HG02763 (cell line): ENCODE measurements around the gene NPAS3.

Source experiments
- ATAC-seq: cut with Tn5 transposase; IDR thresholded peaks from one replicate; pipeline ENCODE4 v1.9.1; 2021; ENCODE audit warnings: mild to moderate bottlenecking, moderate library complexity; ENCODE audit not compliant: unreplicated experiment

Gene NPAS3

DNA sequence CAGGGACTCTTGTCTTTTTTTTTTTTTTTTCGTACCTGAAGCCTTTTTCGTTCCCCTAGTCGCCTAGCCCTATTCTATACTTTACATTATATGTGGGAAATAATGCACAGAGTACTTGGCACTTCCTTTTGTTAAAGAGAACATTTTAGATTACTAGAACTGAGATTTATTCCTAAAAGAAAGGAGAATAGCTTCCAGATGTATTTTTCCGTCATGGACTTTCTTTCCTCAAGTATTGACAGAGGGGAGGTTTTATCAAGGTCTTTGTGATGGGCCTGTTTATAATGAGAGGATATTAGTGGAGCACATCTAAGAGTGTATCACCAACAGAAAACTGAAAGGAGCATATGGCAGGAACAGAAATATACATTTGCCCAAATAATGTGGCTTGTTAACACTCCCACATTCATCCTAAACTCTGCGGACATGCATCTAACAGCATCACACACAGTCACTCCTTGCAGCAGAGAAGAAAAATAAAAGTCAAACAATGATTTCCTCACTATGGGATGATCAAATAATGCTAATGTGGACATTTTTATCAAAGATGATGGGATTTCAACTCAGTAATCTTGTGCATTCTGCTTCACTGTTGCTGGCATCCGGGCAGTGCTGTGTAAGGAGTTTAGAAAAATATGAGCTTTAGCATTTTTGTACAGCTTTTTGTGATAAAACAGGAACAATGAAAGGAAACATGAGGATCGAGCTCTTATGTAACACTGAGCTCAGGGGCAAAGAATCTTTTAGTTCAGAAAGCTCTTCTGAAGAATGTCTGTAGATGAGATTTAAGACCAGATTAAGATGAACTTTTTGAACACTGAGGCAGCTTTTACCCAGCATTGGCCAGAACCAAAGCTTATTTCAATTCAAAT is 829.1 kb downstream of the NPAS3 start:
- no peak for ATAC-seq

DNA sequence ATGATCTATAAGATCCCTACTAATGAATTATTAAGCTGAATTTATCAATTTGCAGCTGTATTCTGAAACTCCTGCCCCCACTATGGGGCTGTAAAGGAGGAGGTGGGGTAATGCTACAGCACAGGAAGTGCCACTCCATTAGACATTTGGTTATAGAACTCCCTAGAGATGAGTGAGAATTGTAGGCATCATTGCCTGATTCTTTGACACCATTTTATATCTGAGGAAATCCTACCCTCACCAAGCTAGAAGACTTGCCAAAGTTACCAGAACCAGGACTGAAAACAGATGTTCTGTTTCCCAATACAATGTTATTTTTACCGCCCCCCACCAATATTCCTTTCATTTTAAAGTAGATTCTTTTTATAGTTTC is 829.8 kb downstream of the NPAS3 start:
- no peak for ATAC-seq

DNA sequence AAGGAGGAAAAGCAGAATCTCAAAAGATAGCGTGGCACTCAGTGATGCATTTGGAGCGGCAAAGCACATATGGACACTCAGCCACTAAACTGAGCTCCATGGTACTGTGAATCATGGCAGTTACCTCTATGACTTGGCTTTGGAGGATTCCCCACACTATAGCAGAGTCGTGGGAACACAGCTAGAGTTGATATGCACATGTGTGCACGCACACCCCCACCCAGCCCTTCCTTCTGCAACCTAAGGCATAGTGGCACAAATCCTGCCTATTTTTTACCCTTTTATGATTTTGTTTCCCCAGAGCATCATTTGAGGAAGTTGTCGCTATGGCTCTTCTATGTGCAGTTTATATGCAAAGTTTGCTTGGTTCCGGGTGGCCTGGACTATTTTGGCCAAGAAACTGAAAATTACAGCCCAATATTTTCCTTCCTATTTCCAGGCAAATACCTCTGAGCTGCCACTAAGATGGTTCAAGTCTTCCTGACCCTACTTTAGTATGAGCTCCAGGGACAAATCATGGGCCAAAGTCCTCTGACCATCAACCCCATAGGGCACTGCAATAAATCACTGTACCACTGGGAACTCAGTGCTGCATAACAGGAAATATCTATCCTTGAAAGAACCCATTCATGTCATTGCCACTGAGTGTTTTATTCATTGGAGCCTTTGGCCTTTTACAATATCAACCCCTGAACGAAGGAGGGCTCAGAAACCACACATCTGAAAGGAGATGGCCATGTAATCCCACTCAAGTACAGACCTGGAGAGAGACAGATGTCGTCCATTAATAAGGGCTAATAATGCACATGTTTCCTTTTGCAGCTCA is 834.7 kb downstream of the NPAS3 start:
- ATAC-seq = no peak

DNA sequence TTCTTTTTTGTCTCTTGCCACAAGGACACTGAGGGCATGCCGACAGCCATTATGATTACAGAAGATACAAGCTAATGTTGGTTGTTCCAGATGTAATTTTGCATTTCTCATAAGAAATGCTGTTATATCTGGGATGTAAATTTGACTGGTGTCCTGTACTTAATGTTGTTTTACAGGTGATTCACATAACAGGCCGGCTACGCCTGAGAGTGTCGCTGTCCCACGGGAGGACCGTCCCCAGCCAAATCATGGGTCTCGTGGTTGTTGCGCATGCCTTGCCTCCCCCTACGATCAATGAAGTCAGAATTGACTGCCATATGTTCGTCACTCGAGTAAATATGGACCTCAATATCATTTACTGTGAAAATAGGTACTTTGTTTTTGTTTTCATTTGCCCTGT is 835.5 kb downstream of the NPAS3 start:
- no peak for ATAC-seq

DNA sequence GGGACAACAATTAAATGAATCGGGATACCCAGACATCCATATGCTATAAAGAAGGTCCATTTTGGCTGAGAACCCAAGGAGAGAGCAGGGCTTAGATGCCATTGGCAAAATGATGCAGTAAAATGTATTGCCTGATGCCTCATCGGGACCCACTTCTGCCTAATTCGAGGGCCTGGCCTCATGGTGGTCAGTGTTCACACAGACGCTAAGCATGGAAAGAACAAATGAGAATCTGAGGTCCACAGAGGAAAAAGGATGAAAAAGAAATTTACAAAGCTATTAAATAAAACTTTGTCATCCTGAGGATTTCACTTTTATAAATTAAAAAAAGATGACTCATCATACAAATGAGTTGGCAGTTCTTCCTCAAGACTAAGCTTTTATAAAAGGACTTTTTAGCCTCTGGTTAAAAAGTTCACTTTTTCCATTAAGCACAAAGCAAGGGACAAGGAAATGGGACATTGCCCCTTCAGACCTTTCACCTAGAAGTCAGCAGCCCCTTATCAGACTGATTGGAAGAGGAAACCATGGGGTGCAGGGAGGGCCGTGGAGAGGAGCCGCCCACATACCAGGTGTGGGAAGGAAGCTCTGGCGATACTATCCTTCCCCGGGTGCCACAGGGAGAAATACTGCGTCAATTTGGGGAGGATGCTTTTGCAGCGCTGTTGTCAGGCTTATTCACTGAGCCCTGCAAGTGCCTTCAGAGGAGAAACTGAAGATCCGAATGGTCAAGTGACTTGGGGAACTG is 836.2 kb downstream of the NPAS3 start:
- no peak for ATAC-seq

DNA sequence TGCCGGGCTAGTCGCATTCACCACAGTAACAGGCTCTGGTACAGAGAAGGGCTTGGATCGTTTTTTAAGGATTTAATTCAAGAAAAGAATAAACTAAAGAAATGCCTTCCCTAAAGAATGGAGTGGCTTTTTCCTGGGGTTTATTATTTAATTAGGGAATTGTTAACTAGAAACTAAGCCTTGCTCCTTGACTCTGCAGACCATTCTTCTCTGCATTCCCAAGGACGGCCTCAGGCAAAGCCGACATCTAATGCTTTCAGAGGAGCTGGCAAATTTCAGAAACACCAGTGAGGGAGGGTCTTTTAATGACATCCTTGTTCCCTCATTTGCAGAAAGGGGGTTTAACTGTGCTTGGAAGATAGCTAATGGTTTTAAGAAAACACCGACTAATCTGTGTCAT is 838.2 kb downstream of the NPAS3 start:
- ATAC-seq = no peak

DNA sequence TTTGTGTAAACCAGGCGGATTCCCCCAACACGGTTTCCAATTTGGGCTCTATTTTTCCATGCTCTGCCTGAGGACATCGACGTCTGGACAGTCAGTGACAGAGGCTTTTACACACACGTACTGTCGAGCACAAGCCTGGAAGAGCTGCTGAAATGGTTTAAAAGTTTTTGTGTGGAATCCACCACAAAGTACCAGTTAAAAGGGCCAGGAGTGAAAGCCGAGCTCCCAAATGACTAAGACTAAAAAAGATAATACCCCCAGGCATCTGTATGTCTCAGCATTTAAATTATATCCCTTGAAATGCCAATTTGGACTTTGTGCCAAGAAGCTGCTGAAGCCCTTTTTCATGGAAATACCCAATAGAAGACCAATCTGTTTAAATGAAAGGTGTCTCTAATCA is 839.0 kb downstream of the NPAS3 start:
- no peak for ATAC-seq

DNA sequence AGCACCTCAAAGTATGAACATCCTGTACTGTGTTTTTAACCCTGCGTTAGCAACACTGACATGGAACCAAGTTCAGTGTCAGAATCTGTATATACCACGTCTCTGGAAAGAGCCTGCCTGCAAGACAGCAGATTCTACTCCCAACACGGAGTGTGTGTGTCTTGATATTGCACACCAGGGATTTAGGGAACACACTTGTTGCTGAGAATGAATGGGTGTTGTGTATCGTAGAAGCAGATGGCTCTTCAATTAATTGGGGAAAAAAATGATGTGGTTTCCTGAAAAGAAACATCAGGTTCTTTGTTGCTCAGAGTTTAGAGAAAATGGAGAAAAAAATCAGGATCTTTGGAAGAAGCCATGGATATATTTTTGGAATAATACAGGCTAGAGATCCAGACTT is 841.4 kb downstream of the NPAS3 start:
- no peak for ATAC-seq

DNA sequence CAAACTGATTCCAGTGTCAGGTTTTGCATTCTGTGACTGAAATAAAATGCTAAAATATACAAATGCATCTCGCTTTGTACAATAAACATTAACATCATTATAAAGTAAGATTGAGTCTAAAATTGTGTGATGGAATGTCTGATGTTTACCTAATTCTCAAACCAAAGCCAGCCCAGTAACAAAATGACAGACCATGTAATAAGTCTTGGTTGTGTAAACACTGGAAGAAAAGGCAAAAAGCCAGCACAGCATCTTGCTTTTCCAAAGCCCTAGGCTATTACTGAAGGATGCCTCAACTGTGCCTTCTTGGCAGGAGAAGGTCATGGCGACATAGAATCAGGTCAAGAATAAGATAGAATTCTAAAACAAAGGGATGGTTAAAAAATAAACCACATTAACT is 842.6 kb downstream of the NPAS3 start:
- ATAC-seq = no peak

DNA sequence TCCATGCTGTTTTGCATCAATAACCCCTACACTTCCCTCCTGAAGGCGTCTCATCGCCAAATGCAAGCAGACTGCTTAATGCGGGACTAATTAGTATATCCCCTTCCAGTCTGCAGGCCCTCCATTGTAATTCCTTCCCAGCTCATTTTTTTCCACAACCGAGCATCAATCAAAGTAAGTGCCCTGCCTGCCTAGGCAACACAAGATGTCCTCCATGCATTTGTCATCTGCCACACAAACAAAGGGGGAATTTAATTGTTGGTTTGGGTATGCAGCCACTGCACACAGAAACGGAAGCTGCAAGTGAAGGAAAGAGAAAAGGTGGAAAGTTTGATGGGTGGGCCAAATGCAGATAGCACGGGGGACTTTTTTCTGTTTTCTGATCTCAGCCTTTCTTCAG is 844.2 kb downstream of the NPAS3 start:
- ATAC-seq = no peak

DNA sequence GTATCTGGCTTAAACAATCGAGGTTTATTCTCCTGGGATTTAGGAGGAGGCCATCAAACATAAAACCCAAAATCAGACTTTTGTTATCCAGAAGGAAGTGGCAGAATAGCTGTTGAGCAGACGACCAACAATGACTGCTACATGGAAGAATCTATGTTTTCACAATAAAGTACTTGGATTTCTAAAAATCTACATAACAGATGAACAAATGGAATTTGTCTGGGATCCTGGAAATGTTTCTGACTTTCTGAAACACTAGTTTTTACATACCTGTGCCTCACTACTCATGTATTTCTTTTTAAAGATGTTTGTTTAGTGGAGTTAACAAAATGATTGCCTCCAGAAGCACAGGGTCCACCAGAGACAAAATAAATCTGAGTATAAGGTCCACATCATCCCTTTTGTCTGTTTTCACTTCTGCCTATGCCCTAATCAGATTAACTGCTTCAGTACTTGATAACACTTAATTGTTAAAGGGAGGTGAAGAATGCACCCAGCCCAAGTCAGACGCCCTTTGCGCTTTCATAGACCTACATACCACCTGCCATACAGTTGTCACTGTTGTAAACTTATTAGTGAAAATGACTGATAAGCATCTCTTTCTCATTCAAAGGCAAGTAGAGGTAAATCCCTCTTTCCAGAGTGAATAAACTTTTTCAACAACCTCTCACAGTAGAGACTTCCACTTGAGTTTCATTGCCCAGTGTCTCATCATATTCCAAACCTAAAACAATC is 847.6 kb downstream of the NPAS3 start:
- ATAC-seq = no peak

DNA sequence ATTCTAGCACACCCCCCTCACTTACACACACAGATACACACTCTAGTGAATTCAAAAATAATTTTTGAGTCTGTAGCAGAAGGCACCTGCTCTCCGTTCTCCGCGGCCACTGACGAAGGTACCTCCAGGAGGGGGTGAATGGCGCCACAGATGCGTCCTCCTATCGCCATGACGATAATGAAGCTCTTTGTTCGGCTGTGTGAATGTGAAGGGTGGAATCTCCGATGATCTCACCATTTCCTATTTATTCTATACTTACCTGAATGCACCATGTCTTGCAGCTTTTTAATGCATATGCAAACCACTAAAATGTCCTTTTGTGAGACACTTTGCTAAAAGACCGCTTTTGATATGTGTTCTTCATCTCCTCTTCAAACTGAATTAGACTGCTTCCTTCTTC is 849.5 kb downstream of the NPAS3 start:
- no peak for ATAC-seq

DNA sequence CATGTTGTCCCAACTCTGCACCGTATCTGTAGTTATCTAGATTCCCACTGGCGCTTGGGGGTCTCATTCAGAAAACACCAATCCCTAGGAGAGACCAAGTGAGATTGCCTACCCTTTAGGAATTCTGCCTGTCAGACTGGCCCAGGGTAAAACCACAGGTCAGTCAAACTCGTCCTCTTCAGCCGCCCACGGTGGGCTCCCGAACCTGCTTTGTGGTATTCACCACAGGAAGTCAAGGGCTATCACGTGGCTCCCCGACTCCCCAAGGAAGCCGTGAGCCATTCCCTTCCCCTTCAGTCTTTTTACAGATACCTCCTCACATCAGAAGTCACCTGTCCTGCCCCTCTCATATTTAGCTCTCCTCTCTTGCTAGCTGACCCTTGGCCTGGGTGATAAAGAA is 852.3 kb downstream of the NPAS3 start:
- peak; percentile 55 for ATAC-seq

DNA sequence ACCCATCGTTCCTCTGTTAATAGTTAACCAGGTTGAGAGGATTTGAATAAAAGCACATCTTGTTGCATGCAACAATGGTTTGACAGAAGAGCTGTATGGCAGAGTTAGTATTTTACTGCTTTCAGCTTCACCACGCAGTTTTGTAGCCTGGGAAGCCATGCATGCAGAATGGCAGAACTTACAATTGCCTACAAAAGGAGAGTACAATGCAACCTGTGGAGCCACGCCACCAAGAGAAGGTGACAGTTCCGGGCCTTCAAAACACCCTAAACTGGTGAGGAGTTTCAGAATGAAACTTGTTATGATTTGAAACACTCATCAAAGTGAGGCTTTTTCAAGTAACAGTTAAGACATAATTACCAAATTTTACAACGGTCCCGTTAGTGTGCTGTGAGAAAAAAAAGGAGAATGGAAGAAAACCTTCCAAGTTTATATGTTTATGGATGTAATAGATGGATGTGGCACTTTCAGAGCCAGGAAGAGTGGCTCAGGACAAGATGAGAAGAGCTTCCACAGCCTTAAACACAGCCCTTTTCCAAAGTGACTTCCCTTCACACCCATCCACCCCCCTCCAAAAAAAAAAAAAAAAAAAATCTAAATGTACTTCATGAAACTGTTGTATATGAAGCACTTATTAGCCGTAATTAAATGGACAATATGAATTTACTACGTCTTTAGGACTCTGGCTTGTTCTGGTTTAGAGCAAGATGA is 853.5 kb downstream of the NPAS3 start:
- peak; percentile 67 for ATAC-seq

DNA sequence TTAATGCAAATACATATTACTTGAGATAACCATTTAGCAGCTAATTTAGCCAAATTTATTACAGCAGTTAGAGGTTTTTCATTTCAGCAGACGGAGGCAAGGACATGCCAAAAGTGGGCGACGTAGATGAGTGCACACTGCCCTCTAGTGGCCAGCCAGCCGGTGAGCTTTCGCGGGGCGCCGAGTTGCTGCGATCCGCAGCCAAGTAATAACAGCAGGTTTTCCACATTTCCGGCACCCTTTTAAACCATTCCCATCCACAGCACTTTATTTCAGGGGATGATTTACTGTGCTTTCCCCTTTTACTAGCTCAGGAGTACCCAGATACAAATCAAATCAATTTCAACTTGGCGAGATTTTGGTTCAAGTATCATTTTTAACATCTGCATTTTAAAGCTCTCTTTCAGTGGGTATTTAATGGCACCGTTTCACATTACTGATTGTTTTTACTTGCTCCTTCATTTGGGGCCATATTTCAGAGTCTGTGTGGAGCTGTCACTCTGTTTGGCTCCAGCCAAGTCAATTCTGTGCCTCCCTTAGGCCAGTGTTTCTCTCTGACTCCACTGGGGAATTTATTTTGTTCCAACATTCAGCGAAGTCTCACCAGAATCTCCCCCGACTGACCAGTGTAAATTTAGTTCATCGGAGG is 854.2 kb downstream of the NPAS3 start:
- no peak for ATAC-seq

DNA sequence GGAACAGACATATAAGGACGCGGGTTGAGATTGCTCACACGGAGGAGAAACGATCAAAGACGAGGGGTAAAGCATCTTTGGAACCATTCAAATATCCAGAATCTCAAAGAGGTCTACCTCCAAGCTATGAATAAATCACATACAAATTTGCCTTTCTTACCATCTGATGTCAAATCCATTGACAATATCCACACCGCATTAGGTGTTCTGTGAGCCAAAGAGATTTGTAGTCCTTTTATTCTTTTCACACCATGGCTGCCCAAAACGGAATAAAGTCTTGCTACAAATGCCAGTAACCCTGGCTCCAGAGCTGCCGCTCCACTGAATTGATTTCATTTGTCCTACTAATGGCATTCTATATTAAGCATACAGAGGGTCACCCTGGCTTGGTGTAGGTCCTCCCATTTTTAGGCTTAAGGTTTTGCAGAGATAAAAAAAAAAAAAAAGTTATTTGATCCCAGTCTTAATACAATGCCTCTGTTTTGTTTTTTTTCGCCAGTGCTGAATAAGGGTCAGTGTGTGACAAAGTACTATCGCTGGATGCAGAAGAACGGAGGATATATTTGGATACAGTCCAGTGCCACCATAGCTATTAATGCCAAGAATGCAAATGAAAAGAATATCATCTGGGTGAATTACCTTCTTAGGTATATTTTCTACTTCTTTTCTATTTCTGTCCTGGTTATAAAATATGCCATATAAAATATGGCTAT is 854.9 kb downstream of the NPAS3 start:
- ATAC-seq = no peak

DNA sequence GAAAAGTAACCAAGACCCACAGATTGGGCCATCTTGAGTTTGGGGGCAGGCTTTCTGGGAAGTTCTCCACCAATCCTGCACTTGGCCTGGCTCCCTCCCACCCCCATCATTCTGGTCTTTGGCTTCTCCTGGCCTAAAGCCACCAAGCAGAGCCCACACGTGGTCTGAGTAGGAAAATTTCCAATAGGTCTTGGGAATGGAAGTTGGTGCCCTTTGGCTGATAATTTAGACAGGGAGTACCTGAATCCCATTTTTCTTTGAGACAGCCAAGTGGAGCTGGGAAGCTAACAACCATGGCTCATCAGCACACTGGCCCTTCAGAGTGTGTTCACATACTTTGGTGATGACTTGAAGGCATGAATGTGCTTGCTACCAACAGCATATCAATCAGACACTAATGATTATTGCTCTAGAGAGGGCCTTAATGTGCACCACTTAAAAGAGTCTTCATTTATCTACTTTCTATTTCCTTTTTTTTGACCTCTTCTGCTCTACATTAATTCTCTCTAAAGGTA is 856.2 kb downstream of the NPAS3 start:
- no peak for ATAC-seq

DNA sequence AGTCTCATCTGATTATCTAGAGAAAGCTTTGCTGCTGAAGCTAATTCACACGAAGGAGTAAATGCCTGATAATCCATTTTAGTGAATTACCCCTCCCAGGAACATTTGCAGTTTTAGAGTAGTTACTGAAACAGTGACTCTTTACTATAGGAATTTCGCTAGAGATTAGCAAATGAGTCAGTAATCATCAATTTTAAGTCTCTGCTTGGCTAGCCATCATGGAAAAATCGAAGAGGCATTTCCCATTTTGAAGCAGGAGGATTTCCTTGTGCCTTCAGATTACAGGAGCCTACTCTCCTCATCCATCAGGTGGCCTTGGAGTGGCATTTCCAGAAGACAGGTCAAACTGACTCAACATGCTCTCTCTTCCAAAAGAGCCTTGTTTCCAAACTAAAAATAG is 857.7 kb downstream of the NPAS3 start:
- ATAC-seq = no peak
